ACC112 (cell line): ENCODE measurements around the gene MYO16.

Experiments used
- H2AFZ ChIP-seq: fragments of 200-600 bp; sonication (generic); one replicate; pipeline ENCODE4 v1.6.0; 2017; ENCODE audit warnings: antibody characterized with exemption, low read length; ENCODE audit not compliant: unreplicated experiment
- H3K27ac ChIP-seq: fragments of 200-600 bp; sonication (generic); 2 replicates; pipeline ENCODE4 v1.5.1; 2014; ENCODE audit warnings: low read depth, mild to moderate bottlenecking, antibody characterized with exemption, low read length, moderate library complexity
- H3K27me3 ChIP-seq: fragments of 200-600 bp; sonication (generic); 2 replicates; pipeline ENCODE4 v1.6.1; 2014; ENCODE audit warnings: mild to moderate bottlenecking, antibody characterized with exemption, low read length, moderate library complexity, mixed read lengths; ENCODE audit not compliant: insufficient read depth
- H3K36me3 ChIP-seq: fragments of 200-600 bp; sonication (generic); 2 replicates; pipeline ENCODE4 v1.6.1; 2016; ENCODE audit warnings: mild to moderate bottlenecking, antibody characterized with exemption, low read length, moderate library complexity, mixed read lengths; ENCODE audit not compliant: insufficient read depth
- H3K4me1 ChIP-seq: fragments of 200-600 bp; sonication (generic); one replicate; pipeline ENCODE4 v1.6.1; 2016; ENCODE audit warnings: low read length, mixed read lengths; ENCODE audit not compliant: insufficient read depth, unreplicated experiment, control insufficient read depth
- H3K4me3 ChIP-seq: fragments of 200-600 bp; sonication (generic); 2 replicates; pipeline ENCODE4 v1.5.1; 2014; ENCODE audit warnings: mild to moderate bottlenecking, low read depth, low read length
- H3K79me2 ChIP-seq: fragments of 200-600 bp; sonication (generic); one replicate; pipeline ENCODE4 v1.6.0; 2016; ENCODE audit warnings: low read length; ENCODE audit not compliant: control insufficient read depth, unreplicated experiment, insufficient read depth

The MYO16 gene

GRCh38 chr13:108787700-108788414, 158.4 kb downstream of the MYO16 start:
- no peaks in the 10 kb centered on the region for H3K79me2 ChIP-seq
- peaks cover 10% of the 10 kb centered on the region; the same call in 1 of the 2 replicates for H3K27me3 ChIP-seq
- no peaks in the 10 kb centered on the region for H3K36me3 ChIP-seq
- H2AFZ ChIP-seq = no peak overlapping the region
- H3K27ac ChIP-seq = no peak overlapping the region
- H3K4me3 ChIP-seq = no peak overlapping the region
- H3K4me1 ChIP-seq = no peaks in the 10 kb centered on the region

- H3K4me3 ChIP-seq = no peak overlapping the region
Measured at GRCh38 chr13:108789476-108789875, 160.1 kb downstream of the MYO16 start.

GRCh38 chr13:108795841-108796240, 166.4 kb downstream of the MYO16 start:
- H3K79me2 ChIP-seq = no peaks in the 10 kb centered on the region
- no peak overlapping the region for H3K4me3 ChIP-seq
- H3K27me3 ChIP-seq = no peaks in the 10 kb centered on the region
- H3K36me3 ChIP-seq = no peaks in the 10 kb centered on the region
- H3K27ac ChIP-seq = no peak overlapping the region
- no peaks in the 10 kb centered on the region for H3K4me1 ChIP-seq
- H2AFZ ChIP-seq = no peak overlapping the region

More at GRCh38 chr13:108789476-108789875, 160.1 kb downstream of the MYO16 start:
- Histone ChIP-seq H3K27me3 (peaks cover 10% of the 10 kb centered on the region; the same call in 1 of the 2 replicates), H3K4me1 (no peaks in the 10 kb centered on the region), H3K36me3 (no peaks in the 10 kb centered on the region), H3K27ac (no peak overlapping the region), H2AFZ (no peak overlapping the region), H3K79me2 (no peaks in the 10 kb centered on the region)

- Histone ChIP-seq H3K36me3 (no peaks in the 10 kb centered on the region), H3K27ac (no peak overlapping the region)
Measured at GRCh38 chr13:108797354-108797753, 167.9 kb downstream of the MYO16 start.

GRCh38 chr13:108807841-108808240, 178.4 kb downstream of the MYO16 start:
- no peak overlapping the region for H2AFZ ChIP-seq
- H3K27me3 ChIP-seq = no peaks in the 10 kb centered on the region
- no peak overlapping the region for H3K27ac ChIP-seq
- H3K4me1 ChIP-seq = no peaks in the 10 kb centered on the region
- H3K36me3 ChIP-seq = no peaks in the 10 kb centered on the region
- H3K79me2 ChIP-seq = no peaks in the 10 kb centered on the region
- no peak overlapping the region for H3K4me3 ChIP-seq

More at GRCh38 chr13:108797354-108797753, 167.9 kb downstream of the MYO16 start:
- H2AFZ ChIP-seq = no peak overlapping the region
- no peaks in the 10 kb centered on the region for H3K27me3 ChIP-seq
- no peaks in the 10 kb centered on the region for H3K4me1 ChIP-seq
- H3K4me3 ChIP-seq = no peak overlapping the region
- H3K79me2 ChIP-seq = no peaks in the 10 kb centered on the region

GRCh38 chr13:108812165-108812564, 182.8 kb downstream of the MYO16 start:
- Histone ChIP-seq H3K27ac (no peak overlapping the region), H3K36me3 (no peaks in the 10 kb centered on the region)

GRCh38 chr13:108812661-108813060, 183.2 kb downstream of the MYO16 start:
- Histone ChIP-seq H3K4me1 (no peaks in the 10 kb centered on the region), H3K4me3 (no peak overlapping the region), H3K79me2 (no peaks in the 10 kb centered on the region), H3K27me3 (no peaks in the 10 kb centered on the region), H3K36me3 (no peaks in the 10 kb centered on the region), H3K27ac (no peak overlapping the region), H2AFZ (no peak overlapping the region)

More at GRCh38 chr13:108812165-108812564, 182.8 kb downstream of the MYO16 start:
- no peak overlapping the region for H2AFZ ChIP-seq
- no peaks in the 10 kb centered on the region for H3K27me3 ChIP-seq
- no peak overlapping the region for H3K4me3 ChIP-seq
- H3K79me2 ChIP-seq = no peaks in the 10 kb centered on the region
- H3K4me1 ChIP-seq = no peaks in the 10 kb centered on the region

GRCh38 chr13:108813587-108814170, 184.3 kb downstream of the MYO16 start:
- Histone ChIP-seq H3K4me1 (no peaks in the 10 kb centered on the region), H3K4me3 (no peak overlapping the region), H2AFZ (no peak overlapping the region), H3K27ac (no peak overlapping the region), H3K79me2 (no peaks in the 10 kb centered on the region), H3K27me3 (no peaks in the 10 kb centered on the region), H3K36me3 (no peaks in the 10 kb centered on the region)

- no peaks in the 10 kb centered on the region for H3K36me3 ChIP-seq
- no peak overlapping the region for H3K4me3 ChIP-seq
- H3K79me2 ChIP-seq = no peaks in the 10 kb centered on the region
- no peak overlapping the region for H2AFZ ChIP-seq
- no peaks in the 10 kb centered on the region for H3K4me1 ChIP-seq
- H3K27me3 ChIP-seq = no peaks in the 10 kb centered on the region
- H3K27ac ChIP-seq = no peak overlapping the region
Measured at GRCh38 chr13:108816375-108816774, 187.0 kb downstream of the MYO16 start.

- H3K27ac ChIP-seq = no peak overlapping the region
- no peak overlapping the region for H2AFZ ChIP-seq
- H3K27me3 ChIP-seq = no peaks in the 10 kb centered on the region
- H3K79me2 ChIP-seq = no peaks in the 10 kb centered on the region
- H3K36me3 ChIP-seq = no peaks in the 10 kb centered on the region
- H3K4me3 ChIP-seq = no peak overlapping the region
- no peaks in the 10 kb centered on the region for H3K4me1 ChIP-seq
Measured at GRCh38 chr13:108827646-108828045, 198.2 kb downstream of the MYO16 start.
